HEK293 (cell line): Measurements from ENCODE around the gene LIN54.

Experiments
- CTCF ChIA-PET: fragments of 350-600 bp; formaldehyde crosslinking; extraction: SDS; loops from one replicate; lab custom pipeline; 2021; ENCODE audit warnings: antibody characterized with exemption; lab: Yijun Ruan, JAX
- POLR2A ChIA-PET: fragments of 300-600 bp; formaldehyde crosslinking; extraction: SDS; loops from one replicate; lab custom pipeline; 2020; ENCODE audit warnings: antibody characterized with exemption, inconsistent platforms; lab: Yijun Ruan, JAX
- H3K27ac ChIP-seq: fragments of 200-500 bp; sonication (Bioruptor generic); 2 replicates; pipeline ENCODE4 v1.5.1; 2014; ENCODE audit warnings: low read depth, low read length, control low read depth, inconsistent platforms; ENCODE audit errors: extremely low read depth
- H3K36me3 ChIP-seq, 2 experiments: fragments of 200-500 bp in 1 of 2; sonication (Bioruptor generic) in 1 of 2; 1 replicate in 1 of 2; 2 replicates in 1 of 2; pipeline ENCODE4 v1.5.1; 2014 to 2017; ENCODE audit warnings: inconsistent platforms in 2 of 2, low read length in 2 of 2; ENCODE audit not compliant: control insufficient read depth in 2 of 2, insufficient read depth in 1 of 2
- H3K4me1 ChIP-seq: fragments of 200-500 bp; sonication (Bioruptor generic); 2 replicates; pipeline ENCODE4 v1.5.1; 2014; ENCODE audit warnings: mild to moderate bottlenecking, low read length, inconsistent platforms; ENCODE audit not compliant: control insufficient read depth, insufficient read depth
- H3K4me3 ChIP-seq: 2 replicates; pipeline ENCODE4 v1.5.1; 2011; ENCODE audit warnings: low read depth, mild to moderate bottlenecking, control low read depth, low read length, moderate library complexity
- H3K9me3 ChIP-seq: fragments of 200-500 bp; sonication (Bioruptor generic); 2 replicates; pipeline ENCODE4 v1.5.1; 2014; ENCODE audit warnings: low read depth, low read length, inconsistent platforms; ENCODE audit not compliant: control insufficient read depth, insufficient read depth
- MEIS1 ChIP-seq: sonication (generic); formaldehyde crosslinking; IDR thresholded peaks from 2 replicates; pipeline ENCODE4 v1.8.1; 2022; ENCODE audit warnings: missing genetic modification reagents, mild to moderate bottlenecking, borderline replicate concordance
- MYNN ChIP-seq: fragments of 450-650 bp; formaldehyde crosslinking; IDR thresholded peaks from 2 replicates; pipeline ENCODE4 v1.5.1; 2016; ENCODE audit warnings: missing biosample characterization, missing genetic modification characterization, borderline replicate concordance
- SCRT2 ChIP-seq: fragments of 450-650 bp; formaldehyde crosslinking; IDR thresholded peaks from 2 replicates; pipeline ENCODE4 v1.5.1; 2016; ENCODE audit warnings: missing biosample characterization, missing genetic modification characterization
- SP2 ChIP-seq: fragments of 450-650 bp; formaldehyde crosslinking; IDR thresholded peaks from 2 replicates; pipeline ENCODE4 v1.5.1; 2016; ENCODE audit warnings: missing biosample characterization, missing genetic modification characterization
- ZNF10 ChIP-seq: fragments of 450-650 bp; formaldehyde crosslinking; IDR thresholded peaks from 2 replicates; pipeline ENCODE4 v1.5.1; 2017; ENCODE audit warnings: missing biosample characterization, missing genetic modification characterization
- ZNF16 ChIP-seq: fragments of 450-650 bp; formaldehyde crosslinking; IDR thresholded peaks from 2 replicates; pipeline ENCODE4 v1.5.1; 2016; ENCODE audit warnings: low read depth, missing biosample characterization, missing genetic modification characterization
- ZNF292 ChIP-seq: fragments of 450-650 bp; formaldehyde crosslinking; IDR thresholded peaks from 2 replicates; pipeline ENCODE4 v1.5.1; 2016; ENCODE audit warnings: low read depth, missing biosample characterization, missing genetic modification characterization, borderline replicate concordance
- ZNF341 ChIP-seq: fragments of 450-650 bp; formaldehyde crosslinking; IDR thresholded peaks from 2 replicates; pipeline ENCODE4; 2016; ENCODE audit warnings: low read depth, missing biosample characterization, missing genetic modification characterization
- ZNF555 ChIP-seq: fragments of 450-650 bp; formaldehyde crosslinking; conservative IDR thresholded peaks from 2 replicates; pipeline ENCODE4 v1.5.1; 2017; ENCODE audit warnings: missing biosample characterization, mild to moderate bottlenecking, missing genetic modification characterization, inconsistent platforms
- ZNF701 ChIP-seq: fragments of 450-650 bp; formaldehyde crosslinking; IDR thresholded peaks from 2 replicates; pipeline ENCODE4 v1.5.1; 2016; ENCODE audit warnings: missing biosample characterization, missing genetic modification characterization
- ZNF837 ChIP-seq: fragments of 450-650 bp; formaldehyde crosslinking; IDR thresholded peaks from 2 replicates; pipeline ENCODE4 v1.5.1; 2016; ENCODE audit warnings: missing biosample characterization, missing genetic modification characterization
- TF ChIP-seq, protein P1 (sequence below): fragments of 450-650 bp; formaldehyde crosslinking; IDR thresholded peaks from 2 replicates; pipeline ENCODE4 v1.5.1; 2016; ENCODE audit warnings: missing biosample characterization, missing genetic modification characterization, borderline replicate concordance
- TF ChIP-seq, protein P2 (sequence below): fragments of 450-650 bp; formaldehyde crosslinking; IDR thresholded peaks from 2 replicates; pipeline ENCODE4 v1.5.1; 2016; ENCODE audit warnings: missing biosample characterization, missing genetic modification characterization
- TF ChIP-seq, protein P3 (sequence below): fragments of 450-650 bp; formaldehyde crosslinking; IDR thresholded peaks from 2 replicates; pipeline ENCODE4 v1.5.1; 2016; ENCODE audit warnings: missing biosample characterization, missing genetic modification characterization
- TF ChIP-seq, protein P4 (sequence below): IDR thresholded peaks from 2 replicates; pipeline ENCODE4 v1.6.1; 2011; ENCODE audit warnings: mild to moderate bottlenecking, low read depth, low read length, borderline replicate concordance
- TF ChIP-seq, protein P5 (sequence below): fragments of 450-650 bp; formaldehyde crosslinking; IDR thresholded peaks from 2 replicates; pipeline ENCODE4 v1.5.1; 2016; ENCODE audit warnings: missing biosample characterization, missing genetic modification characterization, low read depth
- TF ChIP-seq, protein P6 (sequence below): fragments of 450-650 bp; formaldehyde crosslinking; IDR thresholded peaks from 2 replicates; pipeline ENCODE4 v1.5.1; 2017; ENCODE audit warnings: missing biosample characterization, missing genetic modification characterization

Gene LIN54

DNA sequence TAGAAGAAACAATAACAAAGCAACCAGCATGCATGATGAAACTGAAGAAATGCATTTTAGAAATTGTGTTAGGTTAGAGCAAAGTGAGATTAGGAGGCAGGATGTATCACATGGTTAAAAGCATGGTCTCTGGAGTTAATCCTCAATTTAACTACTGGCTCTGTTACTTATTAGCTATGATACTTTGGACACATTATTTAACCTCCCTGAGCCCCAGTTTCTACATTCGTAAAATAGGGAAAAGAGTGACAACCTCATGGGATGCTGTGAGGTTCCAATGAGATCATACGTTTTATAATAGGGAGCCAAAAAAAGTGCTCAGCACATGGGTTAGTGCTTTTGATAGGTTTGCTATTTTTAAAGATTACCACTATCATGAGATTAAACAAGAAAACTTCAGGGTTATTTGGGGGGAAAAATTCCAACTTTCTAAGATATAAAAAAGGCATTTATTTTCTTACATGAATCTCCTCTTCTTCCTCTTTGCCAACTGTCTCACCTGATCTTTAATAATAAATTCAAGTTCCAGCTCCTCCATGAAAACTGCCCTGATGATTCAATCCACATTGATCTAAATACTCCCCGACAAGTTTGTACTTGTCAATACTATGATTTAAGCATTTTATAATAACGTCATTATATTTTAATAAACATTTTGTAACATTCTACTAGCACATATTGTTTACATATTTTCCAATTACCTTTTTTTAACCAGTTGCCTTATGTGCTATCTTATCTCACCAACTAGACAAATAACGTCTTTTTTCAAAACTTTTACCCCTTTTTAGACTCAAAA is 124.3 kb downstream of the LIN54 start (continued):
- TF ChIP-seq, protein P1, sequence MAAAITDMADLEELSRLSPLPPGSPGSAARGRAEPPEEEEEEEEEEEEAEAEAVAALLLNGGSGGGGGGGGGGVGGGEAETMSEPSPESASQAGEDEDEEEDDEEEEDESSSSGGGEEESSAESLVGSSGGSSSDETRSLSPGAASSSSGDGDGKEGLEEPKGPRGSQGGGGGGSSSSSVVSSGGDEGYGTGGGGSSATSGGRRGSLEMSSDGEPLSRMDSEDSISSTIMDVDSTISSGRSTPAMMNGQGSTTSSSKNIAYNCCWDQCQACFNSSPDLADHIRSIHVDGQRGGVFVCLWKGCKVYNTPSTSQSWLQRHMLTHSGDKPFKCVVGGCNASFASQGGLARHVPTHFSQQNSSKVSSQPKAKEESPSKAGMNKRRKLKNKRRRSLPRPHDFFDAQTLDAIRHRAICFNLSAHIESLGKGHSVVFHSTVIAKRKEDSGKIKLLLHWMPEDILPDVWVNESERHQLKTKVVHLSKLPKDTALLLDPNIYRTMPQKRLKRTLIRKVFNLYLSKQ (tag by site-specific recombination): no peak
- TF ChIP-seq, protein P2, sequence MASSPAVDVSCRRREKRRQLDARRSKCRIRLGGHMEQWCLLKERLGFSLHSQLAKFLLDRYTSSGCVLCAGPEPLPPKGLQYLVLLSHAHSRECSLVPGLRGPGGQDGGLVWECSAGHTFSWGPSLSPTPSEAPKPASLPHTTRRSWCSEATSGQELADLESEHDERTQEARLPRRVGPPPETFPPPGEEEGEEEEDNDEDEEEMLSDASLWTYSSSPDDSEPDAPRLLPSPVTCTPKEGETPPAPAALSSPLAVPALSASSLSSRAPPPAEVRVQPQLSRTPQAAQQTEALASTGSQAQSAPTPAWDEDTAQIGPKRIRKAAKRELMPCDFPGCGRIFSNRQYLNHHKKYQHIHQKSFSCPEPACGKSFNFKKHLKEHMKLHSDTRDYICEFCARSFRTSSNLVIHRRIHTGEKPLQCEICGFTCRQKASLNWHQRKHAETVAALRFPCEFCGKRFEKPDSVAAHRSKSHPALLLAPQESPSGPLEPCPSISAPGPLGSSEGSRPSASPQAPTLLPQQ (tag by site-specific recombination): no peak
- TF ChIP-seq ZNF555 (no peak), ZNF341 (tag by site-specific recombination) (no peak), ZNF292 (tag by site-specific recombination) (no peak), MEIS1 (CRISPR knock-in tag) (no peak), ZNF837 (no peak), SP2 (tag by site-specific recombination) (no peak), ZNF16 (tag by site-specific recombination) (no peak), SCRT2 (tag by site-specific recombination) (no peak), MYNN (no peak), ZNF701 (tag by site-specific recombination) (no peak)
- TF ChIP-seq, protein P3, sequence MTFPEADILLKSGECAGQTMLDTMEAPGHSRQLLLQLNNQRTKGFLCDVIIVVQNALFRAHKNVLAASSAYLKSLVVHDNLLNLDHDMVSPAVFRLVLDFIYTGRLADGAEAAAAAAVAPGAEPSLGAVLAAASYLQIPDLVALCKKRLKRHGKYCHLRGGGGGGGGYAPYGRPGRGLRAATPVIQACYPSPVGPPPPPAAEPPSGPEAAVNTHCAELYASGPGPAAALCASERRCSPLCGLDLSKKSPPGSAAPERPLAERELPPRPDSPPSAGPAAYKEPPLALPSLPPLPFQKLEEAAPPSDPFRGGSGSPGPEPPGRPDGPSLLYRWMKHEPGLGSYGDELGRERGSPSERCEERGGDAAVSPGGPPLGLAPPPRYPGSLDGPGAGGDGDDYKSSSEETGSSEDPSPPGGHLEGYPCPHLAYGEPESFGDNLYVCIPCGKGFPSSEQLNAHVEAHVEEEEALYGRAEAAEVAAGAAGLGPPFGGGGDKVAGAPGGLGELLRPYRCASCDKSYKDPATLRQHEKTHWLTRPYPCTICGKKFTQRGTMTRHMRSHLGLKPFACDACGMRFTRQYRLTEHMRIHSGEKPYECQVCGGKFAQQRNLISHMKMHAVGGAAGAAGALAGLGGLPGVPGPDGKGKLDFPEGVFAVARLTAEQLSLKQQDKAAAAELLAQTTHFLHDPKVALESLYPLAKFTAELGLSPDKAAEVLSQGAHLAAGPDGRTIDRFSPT (tag by site-specific recombination): no peak
- TF ChIP-seq, protein P4, sequence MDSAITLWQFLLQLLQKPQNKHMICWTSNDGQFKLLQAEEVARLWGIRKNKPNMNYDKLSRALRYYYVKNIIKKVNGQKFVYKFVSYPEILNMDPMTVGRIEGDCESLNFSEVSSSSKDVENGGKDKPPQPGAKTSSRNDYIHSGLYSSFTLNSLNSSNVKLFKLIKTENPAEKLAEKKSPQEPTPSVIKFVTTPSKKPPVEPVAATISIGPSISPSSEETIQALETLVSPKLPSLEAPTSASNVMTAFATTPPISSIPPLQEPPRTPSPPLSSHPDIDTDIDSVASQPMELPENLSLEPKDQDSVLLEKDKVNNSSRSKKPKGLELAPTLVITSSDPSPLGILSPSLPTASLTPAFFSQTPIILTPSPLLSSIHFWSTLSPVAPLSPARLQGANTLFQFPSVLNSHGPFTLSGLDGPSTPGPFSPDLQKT: no peak
- TF ChIP-seq, protein P5, sequence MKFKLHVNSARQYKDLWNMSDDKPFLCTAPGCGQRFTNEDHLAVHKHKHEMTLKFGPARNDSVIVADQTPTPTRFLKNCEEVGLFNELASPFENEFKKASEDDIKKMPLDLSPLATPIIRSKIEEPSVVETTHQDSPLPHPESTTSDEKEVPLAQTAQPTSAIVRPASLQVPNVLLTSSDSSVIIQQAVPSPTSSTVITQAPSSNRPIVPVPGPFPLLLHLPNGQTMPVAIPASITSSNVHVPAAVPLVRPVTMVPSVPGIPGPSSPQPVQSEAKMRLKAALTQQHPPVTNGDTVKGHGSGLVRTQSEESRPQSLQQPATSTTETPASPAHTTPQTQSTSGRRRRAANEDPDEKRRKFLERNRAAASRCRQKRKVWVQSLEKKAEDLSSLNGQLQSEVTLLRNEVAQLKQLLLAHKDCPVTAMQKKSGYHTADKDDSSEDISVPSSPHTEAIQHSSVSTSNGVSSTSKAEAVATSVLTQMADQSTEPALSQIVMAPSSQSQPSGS (tag by site-specific recombination): peak; percentile 78

DNA sequence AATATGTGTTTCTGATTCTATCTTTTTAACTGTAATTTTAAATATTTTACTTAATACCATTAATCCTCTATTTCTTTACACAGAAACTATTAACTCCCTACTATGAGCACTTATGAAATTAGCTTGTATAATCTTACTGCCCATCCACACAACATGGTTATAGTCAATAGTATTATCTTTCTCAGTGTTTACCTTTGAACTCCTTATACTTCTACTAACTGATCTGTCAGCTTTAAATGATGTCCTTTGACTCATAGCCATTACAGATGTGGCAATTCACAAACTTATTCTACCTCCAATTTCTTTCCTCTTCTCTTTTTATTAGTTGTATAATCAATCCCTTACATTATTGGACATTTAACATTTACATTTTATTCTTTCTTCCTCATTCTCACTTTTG is 125.2 kb downstream of the LIN54 start:
- peaks cover 7% of the 10 kb centered on the region; the same call in 1 of the 2 replicates for H3K4me1 ChIP-seq
- peaks cover 0 to 7% of the 10 kb centered on the region in 2 experiments; a peak in 2 of 3 replicates for H3K36me3 ChIP-seq
- H3K27ac ChIP-seq: no peak overlapping the region
- POLR2A ChIA-PET: no interaction called here
- CTCF ChIA-PET: interaction anchor here (0.6 kb wide), 1 partner anchor 408 kb away, joined by 3 read pairs; no protein-coding TSS in a partner anchor
- H3K4me3 ChIP-seq: no peak overlapping the region
- no peaks in the 10 kb centered on the region for H3K9me3 ChIP-seq
- TF ChIP-seq, protein P6, sequence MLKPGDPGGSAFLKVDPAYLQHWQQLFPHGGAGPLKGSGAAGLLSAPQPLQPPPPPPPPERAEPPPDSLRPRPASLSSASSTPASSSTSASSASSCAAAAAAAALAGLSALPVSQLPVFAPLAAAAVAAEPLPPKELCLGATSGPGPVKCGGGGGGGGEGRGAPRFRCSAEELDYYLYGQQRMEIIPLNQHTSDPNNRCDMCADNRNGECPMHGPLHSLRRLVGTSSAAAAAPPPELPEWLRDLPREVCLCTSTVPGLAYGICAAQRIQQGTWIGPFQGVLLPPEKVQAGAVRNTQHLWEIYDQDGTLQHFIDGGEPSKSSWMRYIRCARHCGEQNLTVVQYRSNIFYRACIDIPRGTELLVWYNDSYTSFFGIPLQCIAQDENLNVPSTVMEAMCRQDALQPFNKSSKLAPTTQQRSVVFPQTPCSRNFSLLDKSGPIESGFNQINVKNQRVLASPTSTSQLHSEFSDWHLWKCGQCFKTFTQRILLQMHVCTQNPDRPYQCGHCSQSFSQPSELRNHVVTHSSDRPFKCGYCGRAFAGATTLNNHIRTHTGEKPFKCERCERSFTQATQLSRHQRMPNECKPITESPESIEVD: peak; percentile 38; the same call in 1 of the 2 replicates
- TF ChIP-seq, protein P1 (tag by site-specific recombination): no peak
- no peak for TF ChIP-seq ZNF10 (tag by site-specific recombination)
- TF ChIP-seq, all 188 proteins: peak for 1
